Suprapubic skin (tissue), 3 donors: ENCODE measurements around the gene CPEB4.

ENCODE experiments used
- CTCF ChIP-seq, 2 donors: fragments of 200-600 bp in 1 of 2; fragments of 450-650 bp in 1 of 2; sonication (generic) in 1 of 2; IDR thresholded peaks; one replicate each; pipeline ENCODE4 v1.5.1; 2016 to 2019; ENCODE audit warnings: antibody characterized with exemption in 2 of 2, mild to moderate bottlenecking in 1 of 2, moderate library complexity in 1 of 2
- EP300 ChIP-seq: sonication (generic); formaldehyde crosslinking; IDR thresholded peaks from one replicate; pipeline ENCODE4 v1.6.1; 2017; ENCODE audit warnings: antibody characterized with exemption

GRCh38 chr5:173935396-173935795 lies 47.2 kb downstream of the CPEB4 start:
- TF ChIP-seq EP300 (no peak), CTCF (IDR thresholded peaks at IDR 0.05) (no peak)
